G401 (cell line): ENCODE data around the gene ZBTB44. TPM values are rescaled to one million over a fixed set of nuclear protein-coding genes. Genes with fewer than 3 reads are reported as not detected.

Source experiments
- DNase-seq: peaks from one replicate; pipeline ENCODE4 v3.0.0-alpha.2; 2015; ENCODE audit warnings: low spot score
- in situ Hi-C: cut with HindIII; loops from 2 replicates; pipeline ENCODE4 v1.10.0; 2016; ENCODE audit warnings: low sequenced_read_pairs, mixed read lengths
- total RNA-seq: library from RNA; depleted of rRNA; stranded (reverse); fragments of >200 nt; shearing (Covaris generic); gene quantifications from 2 replicates; pipeline ENCODE4 v1.2.3, GENCODE V29; 2014; rRNA removed

The ZBTB44 gene
- total RNA-seq, 1 experiment from 2014 or later = 25.5 TPM

- in situ Hi-C loops = no loop called here
- no peak for DNase-seq
These were observed 127.6 kb downstream of the ZBTB44 start for GRCh38 chr11:130187096-130187495.

GRCh38 chr11:130183878-130184610 lies 130.7 kb downstream of the ZBTB44 start:
- no peak for DNase-seq
- in situ Hi-C loops = no loop called here

GRCh38 chr11:130181295-130182272 lies 133.1 kb downstream of the ZBTB44 start:
- no peak for DNase-seq
- in situ Hi-C loops = no loop called here

- in situ Hi-C loops = no loop called here
- no peak for DNase-seq
These were observed 133.8 kb downstream of the ZBTB44 start for GRCh38 chr11:130180896-130181294.

- in situ Hi-C loops = no loop called here
- no peak for DNase-seq
These were observed 134.2 kb downstream of the ZBTB44 start for GRCh38 chr11:130180491-130180890.

- no peak for DNase-seq
- in situ Hi-C loops = no loop called here
These were observed 135.1 kb downstream of the ZBTB44 start for GRCh38 chr11:130179396-130180306.

GRCh38 chr11:130178441-130179339 lies 136.0 kb downstream of the ZBTB44 start:
- in situ Hi-C loops = no loop called here
- no peak for DNase-seq

- no peak for DNase-seq
- in situ Hi-C loops = no loop called here
These were observed 136.9 kb downstream of the ZBTB44 start for GRCh38 chr11:130177782-130178181.

Other genes starting within 250 kb of the ZBTB44 start
- gene APLP2, start 245.0 kb downstream of the ZBTB44 start, total RNA-seq = 217 and 237 TPM in 2 replicates
- gene ST14, start 155.1 kb downstream of the ZBTB44 start, total RNA-seq = not detected in 2 replicates
- gene ADAMTS8, start 113.7 kb upstream of the ZBTB44 start, total RNA-seq = not detected in 2 replicates
- not detected in 2 replicates for gene ADAMTS15, start 133.7 kb upstream of the ZBTB44 start, total RNA-seq